ENCODE results near the gene COL6A3.
"Not testable (repeated sequence)": the region's sequence is repeated elsewhere in the genome, so short reads cannot be mapped to it uniquely, and the experiment has no call there.

The COL6A3 gene

DNA sequence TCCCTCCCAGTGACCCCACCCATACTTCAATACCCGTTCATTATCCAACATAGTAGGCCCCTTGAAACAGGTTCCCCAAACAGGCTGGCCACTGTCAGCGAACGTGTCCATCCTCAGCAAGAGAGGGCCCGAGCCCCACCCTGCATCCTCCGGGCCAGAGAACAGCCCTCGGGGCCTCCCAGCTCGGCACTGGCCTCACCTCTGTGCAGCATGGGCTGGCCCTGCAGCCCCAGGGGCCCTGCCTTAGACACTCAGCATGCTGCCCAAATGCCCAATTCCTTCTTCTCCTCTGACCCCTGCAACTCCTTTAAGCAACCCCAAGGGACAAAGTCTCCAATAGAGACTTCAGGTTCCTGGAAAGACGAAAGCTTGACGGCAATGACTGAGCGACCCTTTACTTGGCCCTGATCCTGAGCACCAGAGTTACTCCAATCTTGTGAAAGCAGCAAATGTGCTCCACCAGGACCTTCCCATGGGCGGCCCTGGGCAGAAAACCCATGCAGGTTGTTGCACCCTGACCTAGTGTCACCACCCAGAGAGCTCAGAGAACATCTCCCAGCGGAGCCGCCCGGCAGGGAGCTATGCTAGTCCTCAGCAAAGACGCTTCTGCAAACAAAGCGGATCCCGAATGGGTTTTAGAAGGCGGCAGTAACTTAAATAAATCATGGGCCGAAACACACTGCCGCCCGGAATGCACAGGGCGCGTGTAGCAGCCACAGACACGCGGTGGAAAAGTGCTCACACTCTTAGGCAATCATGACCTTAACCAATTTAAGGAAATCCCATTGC lies 782 bp downstream of the COL6A3 start:
- no peak for DNase-seq

DNA sequence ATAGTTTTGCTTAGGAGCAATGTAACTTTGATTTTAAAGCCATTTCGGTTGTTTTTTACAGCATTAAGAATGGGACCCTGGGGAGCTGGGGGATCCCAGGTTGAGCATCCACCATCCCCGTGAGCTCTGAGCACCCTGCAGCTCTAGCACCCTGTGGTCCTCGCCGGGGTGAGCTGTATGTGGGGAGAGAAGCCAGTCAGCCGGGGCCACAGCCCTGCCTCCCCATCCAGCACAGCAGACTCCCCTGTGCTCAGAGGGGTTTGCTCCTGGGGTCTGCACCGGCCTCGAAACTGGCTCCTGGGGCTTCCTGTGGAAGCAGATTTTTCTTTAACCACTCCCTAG lies 1.3 kb downstream of the COL6A3 start:
- no peak for DNase-seq

DNA sequence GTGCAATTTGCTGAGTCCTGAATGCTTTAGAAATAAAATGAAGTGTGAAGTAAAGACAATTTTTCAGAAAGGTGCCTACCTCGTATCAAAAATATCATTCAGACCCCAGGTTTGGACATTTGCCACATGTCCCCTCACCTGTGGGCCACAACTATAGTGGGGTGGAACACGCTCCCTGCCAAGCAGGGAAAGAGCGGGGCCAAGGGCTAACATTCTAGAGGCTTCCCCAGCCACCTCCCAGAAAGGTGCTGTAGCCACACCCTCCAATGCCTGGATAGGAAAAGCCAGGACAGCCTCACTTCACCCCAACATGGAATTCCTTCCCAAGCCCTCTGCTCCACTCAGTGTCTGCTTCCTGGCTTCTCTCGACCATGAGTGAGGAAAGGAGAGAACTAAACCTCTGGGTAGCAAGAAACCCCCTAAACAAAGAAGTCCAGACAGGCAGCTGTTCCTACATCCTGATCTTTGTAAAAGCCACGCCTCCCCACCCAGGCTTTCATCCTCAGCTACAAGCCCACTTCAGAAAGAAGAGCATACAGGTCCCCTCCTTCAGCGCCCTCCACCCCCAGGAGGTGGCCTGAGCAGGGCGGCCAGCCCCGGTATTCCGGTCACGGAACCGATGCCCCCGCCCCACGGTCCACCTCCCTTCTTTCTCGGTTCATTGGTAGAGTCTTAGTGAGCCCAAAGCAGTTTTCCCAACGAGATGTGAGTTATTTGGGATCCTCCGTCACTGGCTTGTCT lies 2.1 kb downstream of the COL6A3 start:
- no peak for DNase-seq

DNA sequence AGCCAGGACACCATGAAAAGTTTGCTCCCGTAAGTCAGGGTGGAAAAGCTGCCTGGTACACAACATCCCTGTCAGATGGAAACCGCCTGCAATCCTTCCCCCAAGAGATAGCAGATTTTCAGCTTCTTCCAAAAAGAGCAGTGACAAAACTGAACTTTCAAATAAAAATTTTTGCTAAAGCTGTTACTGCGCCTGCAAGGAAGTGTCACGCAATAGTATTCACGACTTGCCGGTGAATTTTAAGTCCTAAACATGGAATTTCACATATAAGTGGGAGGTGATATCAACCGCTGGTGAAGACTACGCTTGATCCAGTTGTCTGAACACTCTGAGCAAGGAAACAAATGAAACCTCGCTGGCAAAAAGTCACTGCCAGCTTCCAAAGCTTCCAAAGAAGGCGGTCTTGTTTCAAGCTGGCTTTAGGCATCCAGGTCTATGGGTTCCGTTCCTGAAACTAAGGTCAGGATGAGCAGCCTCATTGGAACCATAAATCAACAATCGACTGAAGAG lies 2.8 kb downstream of the COL6A3 start:
- no peak for DNase-seq

DNA sequence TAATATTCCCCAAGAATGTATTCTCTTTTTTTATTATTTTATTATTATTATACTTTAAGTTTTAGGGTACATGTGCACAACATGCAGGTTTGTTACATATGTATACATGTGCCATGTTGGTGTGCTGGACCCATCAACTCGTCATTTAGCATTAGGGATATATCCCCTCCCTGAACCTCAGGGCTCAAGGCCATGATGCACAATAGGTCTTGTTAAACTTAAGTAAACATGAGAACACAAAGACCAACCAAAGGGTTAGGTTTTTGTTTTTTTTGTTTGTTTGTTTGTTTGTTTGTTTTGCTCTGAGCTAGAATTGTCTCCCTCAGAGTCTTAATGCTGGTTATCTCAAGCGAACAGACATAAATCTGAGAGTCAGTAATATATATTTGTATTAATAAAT lies 4.7 kb downstream of the COL6A3 start:
- DNase-seq = not testable (repeated sequence)

DNA sequence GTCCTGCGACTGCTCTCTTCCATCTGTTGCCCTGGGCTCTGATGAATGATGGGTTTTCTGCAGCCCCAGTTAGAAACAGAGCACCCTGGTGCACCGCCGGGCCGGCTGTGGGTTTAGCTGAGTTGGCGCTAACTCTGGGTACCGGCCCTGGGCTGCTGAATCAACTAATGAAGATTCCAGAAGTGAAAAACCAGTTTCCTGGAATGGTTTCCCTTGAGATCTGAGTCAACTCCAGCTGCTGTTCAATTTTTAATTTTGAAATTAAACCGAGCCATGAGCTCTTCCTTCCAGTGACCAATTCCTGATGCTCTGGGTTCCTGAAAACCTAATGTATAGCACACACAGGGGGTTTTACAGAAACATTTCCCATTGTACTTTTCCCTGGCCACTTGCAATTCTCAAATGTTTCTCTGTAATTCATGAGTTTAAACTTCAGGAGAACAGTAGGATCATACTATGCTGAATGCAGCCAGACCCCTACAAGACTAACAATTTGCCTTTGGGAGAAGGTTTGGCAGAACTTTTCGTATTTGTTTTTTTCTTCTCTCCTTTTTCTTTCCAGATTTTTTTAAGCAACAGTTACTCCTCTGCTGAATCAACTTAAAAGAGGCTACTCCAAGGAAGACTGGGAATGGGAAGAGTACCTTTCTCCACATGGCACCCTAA lies 5.5 kb downstream of the COL6A3 start:
- no peak for DNase-seq

DNA sequence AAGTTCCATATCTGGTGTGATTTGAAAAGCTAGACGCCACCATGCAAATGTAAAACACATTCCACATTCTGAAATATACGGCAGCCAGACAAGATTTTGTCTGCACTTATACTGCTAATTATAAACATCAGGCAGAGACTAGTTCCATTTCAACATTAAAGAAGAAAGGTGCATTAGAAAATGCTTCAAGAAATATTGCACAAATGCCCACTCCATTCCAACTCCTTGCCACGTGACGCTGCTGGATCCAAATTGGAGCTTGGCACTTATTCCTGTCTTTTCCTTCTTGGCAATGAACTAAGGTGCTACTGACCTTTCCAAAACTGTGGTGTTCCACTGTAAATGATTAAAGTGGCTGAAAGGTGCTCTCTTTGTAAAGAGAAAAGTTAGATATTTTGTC lies 6.3 kb downstream of the COL6A3 start:
- no peak for DNase-seq

DNA sequence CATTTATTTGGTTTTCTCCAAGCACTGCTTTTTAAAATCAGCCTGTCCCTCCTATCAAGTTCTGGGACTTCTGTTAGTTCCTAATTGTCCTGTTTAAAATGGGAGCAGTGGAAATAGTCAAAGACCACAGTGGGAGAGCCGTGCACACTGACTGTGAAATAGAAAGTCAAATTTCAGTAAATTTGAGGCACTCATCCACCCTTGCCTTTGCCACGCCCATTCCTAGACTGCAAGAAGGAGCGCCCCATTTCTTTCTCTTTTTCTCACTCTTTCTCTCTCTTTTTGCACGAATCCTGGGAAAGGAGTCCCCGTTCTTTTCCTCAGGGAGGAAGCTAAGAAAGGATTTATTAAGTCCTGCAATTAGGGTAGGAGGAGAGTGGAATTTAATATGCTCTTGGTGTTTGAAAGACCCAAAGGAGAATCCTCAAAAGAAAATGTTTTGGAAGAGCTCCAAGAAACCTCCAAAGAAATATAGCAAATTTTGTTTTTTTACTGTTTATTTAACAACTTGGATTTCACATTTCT lies 7.5 kb downstream of the COL6A3 start:
- no peak for DNase-seq

DNA sequence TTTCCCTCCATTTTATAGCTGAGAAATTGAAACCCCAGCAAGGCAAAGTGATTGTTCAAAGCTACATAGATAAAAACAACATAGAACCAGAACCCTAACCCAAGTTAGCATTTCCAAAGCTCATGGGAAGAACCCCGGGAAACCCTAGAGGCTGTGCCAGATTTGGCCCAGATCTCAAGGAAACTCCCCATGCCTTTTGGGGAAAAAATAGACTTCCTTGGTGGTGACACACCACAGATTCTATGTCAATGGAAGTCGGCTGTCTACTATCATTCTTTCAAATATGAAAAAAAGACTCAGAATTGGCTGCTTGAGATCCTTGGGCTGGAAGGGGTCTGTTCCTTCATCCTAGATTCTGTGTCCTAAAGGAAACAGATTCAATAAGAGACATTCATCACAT lies 8.4 kb downstream of the COL6A3 start:
- DNase-seq = no peak

DNA sequence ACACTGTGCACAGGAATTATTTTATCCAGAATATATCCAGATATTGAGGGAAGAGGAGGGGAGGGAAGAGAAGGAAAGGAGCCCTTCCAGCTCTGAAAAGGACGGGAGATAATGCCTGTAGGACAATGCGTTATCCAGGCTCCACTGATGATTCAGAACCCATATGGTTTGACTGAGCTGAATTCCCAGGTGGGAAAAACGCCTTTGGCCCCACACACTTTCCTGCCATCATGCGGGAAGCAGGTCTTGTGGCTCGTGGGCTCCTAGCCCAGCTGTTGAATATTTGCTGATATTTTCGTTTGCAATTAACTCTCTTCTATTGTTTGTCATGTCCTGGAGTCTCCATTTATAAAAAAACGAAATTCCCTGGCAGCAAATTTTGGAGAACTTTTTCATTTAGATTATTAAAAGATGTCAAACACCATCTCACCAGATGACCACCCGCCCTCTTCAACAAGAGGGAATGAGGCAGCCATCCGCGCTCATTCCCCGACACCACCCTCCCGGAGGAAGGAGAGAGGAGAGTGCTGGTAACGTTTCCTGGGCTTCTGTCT lies 8.9 kb downstream of the COL6A3 start:
- DNase-seq = no peak

DNA sequence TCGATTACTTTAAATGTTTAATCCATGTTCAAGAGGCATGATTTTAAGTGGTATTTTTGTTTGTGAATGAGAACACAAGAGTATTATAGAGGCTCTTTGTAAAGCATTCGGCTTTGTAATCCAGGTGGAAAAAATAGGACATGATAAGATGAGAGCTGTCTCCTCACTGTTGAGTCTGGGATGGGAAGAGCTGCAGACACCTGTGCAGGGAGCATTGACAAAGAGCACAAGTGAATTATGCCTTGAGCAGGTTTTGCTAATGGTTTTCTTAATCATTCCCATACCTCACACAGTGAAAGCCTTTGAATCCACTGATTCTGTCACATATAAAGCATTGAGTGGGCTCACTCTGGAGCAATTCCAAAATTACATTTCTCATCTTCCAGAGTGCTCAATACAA lies 9.6 kb downstream of the COL6A3 start:
- no peak for DNase-seq

DNA sequence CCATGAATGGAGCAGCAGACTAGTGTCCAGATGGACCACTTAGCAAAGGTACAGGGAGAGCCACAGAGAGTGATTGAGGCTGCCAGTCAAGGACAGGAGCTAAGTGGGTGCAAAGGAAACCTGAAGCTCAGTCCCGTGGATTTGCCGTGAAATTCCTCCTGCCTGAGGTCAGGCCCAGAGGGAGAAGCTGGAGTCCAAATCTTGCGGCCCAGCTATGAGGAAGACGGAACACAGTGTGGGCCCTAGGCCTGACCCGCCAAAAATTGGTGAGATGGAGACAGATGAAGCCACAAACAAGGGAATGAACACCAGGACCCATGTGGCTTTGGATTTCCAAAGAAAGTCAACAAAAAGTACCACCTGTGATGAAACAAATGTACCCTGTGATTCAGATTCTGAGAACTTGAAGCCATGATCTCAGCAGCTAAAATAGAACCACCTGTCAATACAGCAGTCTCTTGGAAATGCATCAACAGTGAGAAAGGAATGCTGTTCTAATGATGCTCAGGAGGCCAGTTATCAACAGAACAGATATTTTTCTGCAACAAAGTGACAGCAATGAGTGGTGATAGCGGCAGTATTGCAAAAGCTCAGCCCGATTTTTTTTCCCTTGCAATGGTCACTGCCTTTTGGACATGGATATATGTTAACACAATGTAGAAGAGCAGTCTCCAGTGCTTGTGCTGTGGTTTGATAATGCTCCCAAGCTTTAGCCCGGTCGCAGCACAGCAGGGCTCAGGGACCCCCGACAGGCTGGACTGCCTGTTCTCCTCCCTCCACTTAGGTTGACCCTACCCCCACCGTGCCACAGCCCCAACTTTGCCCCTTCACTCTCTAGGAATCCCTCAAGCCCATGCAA lies 10.7 kb downstream of the COL6A3 start:
- DNase-seq = no peak

DNA sequence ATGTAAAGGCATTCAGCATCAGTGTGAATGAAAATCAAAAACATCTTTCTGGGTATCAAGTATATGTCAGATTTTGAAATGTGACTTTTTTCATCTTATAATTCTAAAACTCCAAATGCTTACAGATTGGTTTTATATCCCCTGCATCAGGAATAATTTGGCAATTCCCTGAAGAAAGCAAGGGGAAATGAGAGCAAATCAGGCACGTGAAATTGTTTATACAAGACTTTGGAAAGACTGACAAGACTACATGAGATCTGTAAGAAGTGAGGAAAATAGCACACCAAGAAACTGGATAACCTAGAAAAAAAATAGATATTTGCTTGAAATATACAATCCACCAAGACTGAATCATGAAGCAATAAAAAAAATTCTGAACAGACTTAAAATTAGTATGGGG lies 13.8 kb downstream of the COL6A3 start:
- DNase-seq = no peak

DNA sequence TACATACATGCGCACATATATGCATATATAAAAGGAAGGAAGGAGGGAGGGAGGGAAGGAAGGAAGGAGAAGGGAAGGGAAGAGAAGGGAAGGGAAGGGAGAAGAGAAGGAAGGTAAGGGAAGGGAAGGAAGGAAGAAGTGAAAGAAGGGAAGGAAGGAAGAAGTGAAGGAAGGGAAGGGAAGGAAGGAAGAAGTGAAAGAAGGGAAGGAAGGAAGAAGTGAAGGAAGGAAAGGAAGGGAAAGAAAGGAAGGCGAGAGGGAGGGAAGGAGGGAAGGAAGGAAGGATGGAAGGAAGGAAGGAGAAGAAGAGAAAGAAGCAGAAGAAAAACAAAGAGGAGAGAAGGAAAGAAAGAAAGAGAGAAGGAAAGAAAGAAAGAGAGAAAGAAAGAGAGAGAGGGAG lies 16.9 kb downstream of the COL6A3 start:
- no peak for DNase-seq

DNA sequence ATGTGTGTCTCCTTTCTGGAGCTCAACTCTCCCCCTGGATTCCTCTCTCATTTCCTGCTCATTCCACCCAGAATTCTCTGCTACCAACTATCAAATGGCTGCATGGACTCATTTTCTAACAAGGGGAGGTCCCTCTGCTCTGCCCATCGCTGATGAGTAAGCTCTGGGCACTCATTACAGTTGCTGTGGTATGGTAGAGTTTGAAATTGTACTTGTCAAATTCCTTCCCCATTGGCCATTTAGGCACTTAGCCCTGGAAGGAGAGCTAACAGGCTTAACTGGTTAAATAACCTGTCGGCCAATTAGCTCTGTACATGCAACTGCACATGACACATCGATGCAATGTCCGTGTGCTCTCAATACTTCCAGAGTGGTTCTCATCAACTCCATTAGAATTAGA lies 20.4 kb downstream of the COL6A3 start:
- DNase-seq = no peak

DNA sequence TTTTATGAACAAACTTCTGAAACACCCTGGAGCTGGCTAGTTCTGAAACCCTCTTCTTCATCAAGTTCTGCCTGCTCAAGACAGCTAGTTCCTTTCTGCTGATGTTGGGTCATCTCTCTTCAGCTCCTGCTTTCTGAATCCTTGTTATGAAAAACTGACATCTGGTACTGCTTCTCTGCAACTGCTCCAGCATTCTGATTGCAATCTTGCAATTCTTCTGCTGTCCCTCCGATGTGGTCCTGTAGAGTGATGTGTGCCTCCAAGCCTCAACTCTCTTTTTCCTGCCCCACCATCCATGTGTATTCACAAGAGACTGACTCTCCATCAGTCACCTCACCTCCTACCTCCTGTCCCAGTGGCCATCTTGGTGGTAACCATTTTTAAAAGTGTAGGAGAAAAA lies 21.8 kb downstream of the COL6A3 start:
- no peak for DNase-seq

DNA sequence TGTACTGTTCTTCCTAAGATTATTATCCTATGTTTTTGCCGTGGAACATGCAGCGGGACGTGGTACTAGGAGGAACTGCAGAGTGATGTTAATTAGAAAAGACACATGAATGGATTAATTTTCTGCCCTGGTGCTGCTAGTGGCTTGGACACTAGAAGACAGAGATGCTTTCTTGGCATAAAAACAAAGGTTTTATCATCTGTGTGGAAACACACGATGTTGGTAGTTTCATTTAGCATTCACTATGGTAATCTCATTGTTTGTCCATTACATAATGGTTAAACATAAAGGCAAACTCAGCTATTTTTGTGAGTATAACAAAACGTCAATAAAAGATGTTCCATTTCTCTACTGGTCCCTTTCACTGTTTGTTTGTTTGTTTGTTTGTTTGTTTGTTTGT lies 22.8 kb downstream of the COL6A3 start:
- no peak for DNase-seq

DNA sequence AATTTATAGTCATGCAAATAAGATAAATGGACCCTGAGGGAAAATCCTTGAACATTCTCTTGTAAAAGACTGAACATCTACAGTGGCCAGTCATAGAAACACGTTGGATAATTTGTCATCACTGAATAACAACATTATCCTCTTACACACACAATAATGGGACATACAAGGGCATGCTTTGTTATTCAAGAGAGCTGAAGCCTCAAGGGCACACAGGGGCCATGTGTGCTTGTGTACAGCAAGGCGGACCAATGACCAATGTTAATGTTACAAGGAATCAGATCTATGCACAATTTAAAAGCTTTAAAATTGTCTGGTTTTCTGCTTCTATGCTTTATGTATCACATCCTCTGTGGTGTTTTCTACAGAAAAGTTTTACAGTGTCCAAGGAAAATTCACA lies 23.7 kb downstream of the COL6A3 start:
- no peak for DNase-seq

DNA sequence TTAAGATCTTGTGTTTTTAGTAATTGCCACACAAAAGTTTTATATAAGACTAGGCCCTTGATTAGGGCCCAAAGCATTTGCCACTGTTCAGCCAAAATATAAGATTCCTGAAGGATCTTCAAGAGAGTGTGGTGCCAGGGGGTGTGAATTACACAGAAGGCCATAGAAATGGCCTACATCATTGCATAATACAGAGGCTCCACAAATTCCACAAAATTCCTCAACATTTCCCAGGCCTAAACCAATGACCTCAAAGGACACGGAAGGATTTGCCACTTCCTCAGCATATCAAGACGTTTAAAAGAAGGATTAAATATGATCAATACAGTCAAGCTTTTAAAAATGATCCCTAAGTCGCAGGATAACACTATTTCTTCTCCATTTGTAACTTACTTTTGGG lies 24.1 kb downstream of the COL6A3 start:
- no peak for DNase-seq

DNA sequence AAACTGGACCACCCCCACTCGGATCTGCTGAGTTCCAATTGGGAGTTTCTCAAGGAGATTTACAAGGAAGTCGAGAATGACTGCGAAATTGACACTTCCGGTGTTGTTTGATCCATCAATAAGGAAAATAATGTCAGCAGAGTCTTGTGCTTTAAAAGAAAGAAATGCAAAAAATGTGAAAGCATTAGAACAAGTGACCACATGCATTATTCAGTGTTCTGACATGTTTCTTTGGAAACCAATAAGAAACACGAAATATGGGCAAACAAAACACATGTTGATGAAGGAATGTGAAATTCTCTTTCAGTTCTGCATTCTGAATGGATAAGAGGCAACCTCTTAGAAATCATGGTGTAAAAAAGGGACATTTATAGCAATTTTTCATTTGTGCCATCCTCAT lies 25.9 kb downstream of the COL6A3 start:
- DNase-seq = no peak

DNA sequence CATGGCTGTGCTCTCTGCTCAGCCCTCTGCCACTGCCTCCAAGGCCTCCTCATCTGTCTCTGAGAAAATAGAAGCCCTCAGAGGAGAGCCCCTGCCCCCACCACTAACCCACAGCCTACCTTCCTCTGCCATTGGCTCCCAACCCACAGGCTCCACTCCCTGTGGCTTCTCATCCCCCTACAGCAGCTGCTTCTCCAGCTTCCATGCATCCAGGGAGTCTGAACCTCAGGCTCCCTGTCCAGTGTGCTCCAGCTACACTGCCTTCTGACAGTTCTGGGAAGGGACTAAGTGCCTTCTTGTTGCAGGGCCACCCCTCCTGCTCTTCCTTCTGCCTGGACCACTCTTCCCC lies 29.3 kb downstream of the COL6A3 start:
- no peak for DNase-seq

DNA sequence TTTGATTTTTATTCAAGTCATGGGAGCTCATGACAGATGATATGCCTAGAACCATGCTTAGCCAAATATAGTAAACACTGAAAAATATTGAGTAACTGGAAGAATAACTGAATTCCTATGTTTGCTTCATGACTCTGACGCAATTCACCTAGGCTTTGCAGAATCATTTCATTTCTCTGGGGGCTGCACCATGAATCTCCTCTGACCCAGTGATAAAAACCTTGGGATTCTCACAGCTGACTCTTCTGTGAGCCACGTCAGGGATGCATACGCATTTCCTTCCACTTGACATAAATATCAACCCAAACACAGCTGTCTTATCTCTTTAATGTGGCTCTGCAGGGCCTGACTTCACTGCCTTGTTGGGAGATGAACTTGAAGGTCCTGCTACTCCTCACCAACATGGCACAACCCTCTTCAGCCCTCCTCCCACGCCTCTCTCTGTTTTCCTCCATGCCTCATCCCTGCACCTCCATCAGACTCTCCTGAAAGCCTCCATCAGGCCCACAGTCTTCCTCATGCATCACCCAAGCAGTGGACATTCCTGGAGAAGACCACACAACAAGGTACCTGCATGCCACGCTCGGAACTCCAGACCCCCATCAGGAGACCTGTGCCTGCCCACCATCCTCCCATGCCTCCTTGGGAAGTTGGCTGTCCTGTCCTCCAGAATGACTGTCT lies 29.8 kb downstream of the COL6A3 start:
- DNase-seq = no peak
